Osteoblast (primary cell): ENCODE measurements around the gene HK3. TPM values are rescaled to one million over a fixed set of nuclear protein-coding genes. Genes with fewer than 3 reads are reported as not detected.

Source experiments
- DNase-seq: peaks from one replicate; pipeline ENCODE4 v3.0.0; 2011; ENCODE audit warnings: low spot score, mixed read lengths; ENCODE audit not compliant: insufficient read length; ENCODE audit errors: missing footprints
- H2AFZ ChIP-seq: 2 replicates; pipeline ENCODE4 v1.6.0; 2011; ENCODE audit warnings: mild to moderate bottlenecking, low read length
- H3K27ac ChIP-seq: 2 replicates; pipeline ENCODE4 v1.5.1; 2011; ENCODE audit warnings: mild to moderate bottlenecking, low read depth, low read length, moderate library complexity
- H3K27me3 ChIP-seq: 2 replicates; pipeline ENCODE4 v1.6.0; 2012; ENCODE audit warnings: mild to moderate bottlenecking, control low read depth, inconsistent platforms, low read length, moderate library complexity; ENCODE audit not compliant: insufficient read depth
- H3K36me3 ChIP-seq: 2 replicates; pipeline ENCODE4 v1.5.1; 2011; ENCODE audit warnings: mild to moderate bottlenecking, low read length, control low read depth, moderate library complexity; ENCODE audit not compliant: insufficient read depth
- H3K4me1 ChIP-seq: 2 replicates; pipeline ENCODE4 v1.5.1; 2011; ENCODE audit warnings: mild to moderate bottlenecking, low read length, control low read depth, moderate library complexity; ENCODE audit not compliant: insufficient read depth
- H3K4me2 ChIP-seq: 2 replicates; pipeline ENCODE4 v1.6.0; 2011; ENCODE audit warnings: mild to moderate bottlenecking, low read length; ENCODE audit not compliant: insufficient read depth
- H3K4me3 ChIP-seq: fragments of 200-600 bp; sonication (generic); 3 replicates; pipeline ENCODE4 v1.5.1; 2012; ENCODE audit warnings: mild to moderate bottlenecking, low read length, inconsistent platforms; ENCODE audit not compliant: insufficient read depth
- H3K79me2 ChIP-seq: 2 replicates; pipeline ENCODE4 v1.6.0; 2012; ENCODE audit warnings: mild to moderate bottlenecking, low read length, control low read depth, inconsistent platforms; ENCODE audit not compliant: insufficient read depth
- H3K9me3 ChIP-seq: 2 replicates; pipeline ENCODE4 v1.5.1; 2011; ENCODE audit warnings: low read depth, low read length, control low read depth
- H4K20me1 ChIP-seq: 2 replicates; pipeline ENCODE4 v1.6.0; 2012; ENCODE audit warnings: mild to moderate bottlenecking, low read length, control low read depth; ENCODE audit not compliant: insufficient read depth
- total RNA-seq: library from RNA; depleted of rRNA; stranded (reverse); fragments of >200 nt; gene quantifications from 2 replicates; pipeline ENCODE4 v1.2.3, GENCODE V29; 2012
- TF ChIP-seq, protein P1 (sequence below): IDR thresholded peaks from 2 replicates; pipeline ENCODE4 v1.5.1; 2011; ENCODE audit warnings: mild to moderate bottlenecking, low read depth, low read length, moderate library complexity; ENCODE audit errors: extremely low read depth

HK3 gene
- total RNA-seq, 1 donor: 1.8 TPM

DNA sequence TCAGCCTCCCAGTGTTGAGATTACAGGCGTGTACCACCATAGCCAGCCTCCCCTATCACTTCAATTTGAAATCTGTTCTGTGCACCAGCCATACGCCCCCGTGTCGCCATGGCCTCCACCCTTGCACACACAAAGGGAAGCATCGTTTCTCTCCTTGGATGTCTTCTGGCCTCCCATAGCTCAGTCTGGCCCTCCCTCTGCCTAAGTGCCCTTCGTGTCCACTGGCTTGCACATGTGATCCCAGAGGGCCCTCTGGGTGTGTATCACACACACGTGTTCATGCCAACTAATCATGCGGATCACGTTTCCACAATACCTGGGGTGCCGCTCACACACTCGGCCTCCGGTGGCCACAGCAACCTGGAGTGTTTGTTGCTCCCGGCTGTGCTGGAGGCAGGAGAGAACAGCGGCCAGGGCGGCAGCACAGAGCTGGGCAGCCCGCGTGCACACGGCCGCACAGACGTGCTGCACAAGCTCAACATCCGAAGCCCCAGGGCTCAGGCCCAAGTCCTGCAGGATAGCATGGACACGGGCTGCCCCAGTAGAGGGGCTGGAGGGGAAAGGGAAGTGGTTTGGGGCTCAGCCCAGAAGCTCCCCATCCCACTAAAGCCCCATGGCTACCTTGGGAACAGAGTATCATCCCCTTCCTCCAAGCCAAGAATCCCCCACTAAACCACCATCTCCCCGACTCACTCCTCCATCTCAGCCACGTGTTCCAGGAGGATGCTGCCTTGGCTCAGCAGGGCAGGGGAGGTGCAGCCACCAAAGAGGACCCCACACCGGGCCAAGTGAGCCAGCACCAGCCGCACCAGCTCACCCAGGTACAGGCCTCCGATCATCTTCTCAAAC is 10.9 kb downstream of the HK3 start:
- no peaks in the 10 kb centered on the region for H3K36me3 ChIP-seq
- H3K4me2 ChIP-seq: no peak overlapping the region
- H3K27ac ChIP-seq: no peak overlapping the region
- H2AFZ ChIP-seq: no peak overlapping the region
- H4K20me1 ChIP-seq: no peaks in the 10 kb centered on the region
- no peaks in the 10 kb centered on the region for H3K9me3 ChIP-seq
- DNase-seq: peak; percentile 45
- H3K79me2 ChIP-seq: no peaks in the 10 kb centered on the region
- H3K4me3 ChIP-seq: no peak overlapping the region
- peaks cover 5% of the 10 kb centered on the region for H3K27me3 ChIP-seq
- H3K4me1 ChIP-seq: no peaks in the 10 kb centered on the region
- TF ChIP-seq, protein P1, sequence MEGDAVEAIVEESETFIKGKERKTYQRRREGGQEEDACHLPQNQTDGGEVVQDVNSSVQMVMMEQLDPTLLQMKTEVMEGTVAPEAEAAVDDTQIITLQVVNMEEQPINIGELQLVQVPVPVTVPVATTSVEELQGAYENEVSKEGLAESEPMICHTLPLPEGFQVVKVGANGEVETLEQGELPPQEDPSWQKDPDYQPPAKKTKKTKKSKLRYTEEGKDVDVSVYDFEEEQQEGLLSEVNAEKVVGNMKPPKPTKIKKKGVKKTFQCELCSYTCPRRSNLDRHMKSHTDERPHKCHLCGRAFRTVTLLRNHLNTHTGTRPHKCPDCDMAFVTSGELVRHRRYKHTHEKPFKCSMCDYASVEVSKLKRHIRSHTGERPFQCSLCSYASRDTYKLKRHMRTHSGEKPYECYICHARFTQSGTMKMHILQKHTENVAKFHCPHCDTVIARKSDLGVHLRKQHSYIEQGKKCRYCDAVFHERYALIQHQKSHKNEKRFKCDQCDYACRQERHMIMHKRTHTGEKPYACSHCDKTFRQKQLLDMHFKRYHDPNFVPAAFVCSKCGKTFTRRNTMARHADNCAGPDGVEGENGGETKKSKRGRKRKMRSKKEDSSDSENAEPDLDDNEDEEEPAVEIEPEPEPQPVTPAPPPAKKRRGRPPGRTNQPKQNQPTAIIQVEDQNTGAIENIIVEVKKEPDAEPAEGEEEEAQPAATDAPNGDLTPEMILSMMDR: no peak

DNA sequence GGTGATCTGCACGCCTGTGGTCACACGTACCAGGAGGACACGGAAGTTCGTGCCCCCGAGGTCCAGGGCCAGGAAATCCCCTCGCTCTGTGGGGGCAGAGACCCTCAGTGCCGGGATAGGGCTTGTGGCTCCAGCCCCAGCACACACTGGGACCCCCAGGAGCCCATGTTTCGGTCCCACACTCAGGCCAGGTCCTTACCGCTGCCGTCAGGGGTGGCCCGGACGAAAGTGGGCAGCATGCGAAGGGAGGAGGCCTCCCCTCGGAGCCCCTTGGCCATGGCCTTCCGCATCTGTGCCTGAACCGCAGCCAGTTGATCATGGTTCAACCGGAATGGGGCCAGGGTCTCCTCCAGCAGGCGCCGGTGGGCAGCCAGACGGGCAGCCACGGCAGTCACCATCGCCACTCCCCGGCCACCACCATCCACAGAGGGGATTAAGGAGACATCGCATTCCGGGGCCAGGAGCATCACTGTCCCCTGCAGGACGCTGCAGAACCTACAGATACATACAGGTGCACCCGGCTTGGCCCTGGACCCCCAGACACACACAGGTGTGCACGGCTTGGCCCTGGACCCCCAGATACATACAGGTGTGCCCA is 11.8 kb downstream of the HK3 start:
- H3K4me1 ChIP-seq: no peaks in the 10 kb centered on the region
- H3K4me2 ChIP-seq: no peak overlapping the region
- no peaks in the 10 kb centered on the region for H4K20me1 ChIP-seq
- H3K27ac ChIP-seq: no peak overlapping the region
- no peak overlapping the region for H3K4me3 ChIP-seq
- no peaks in the 10 kb centered on the region for H3K79me2 ChIP-seq
- H3K27me3 ChIP-seq: peaks cover 5% of the 10 kb centered on the region
- TF ChIP-seq, protein P1: no peak
- H3K36me3 ChIP-seq: no peaks in the 10 kb centered on the region
- no peaks in the 10 kb centered on the region for H3K9me3 ChIP-seq
- DNase-seq: peak; percentile 58
- H2AFZ ChIP-seq: no peak overlapping the region

DNA sequence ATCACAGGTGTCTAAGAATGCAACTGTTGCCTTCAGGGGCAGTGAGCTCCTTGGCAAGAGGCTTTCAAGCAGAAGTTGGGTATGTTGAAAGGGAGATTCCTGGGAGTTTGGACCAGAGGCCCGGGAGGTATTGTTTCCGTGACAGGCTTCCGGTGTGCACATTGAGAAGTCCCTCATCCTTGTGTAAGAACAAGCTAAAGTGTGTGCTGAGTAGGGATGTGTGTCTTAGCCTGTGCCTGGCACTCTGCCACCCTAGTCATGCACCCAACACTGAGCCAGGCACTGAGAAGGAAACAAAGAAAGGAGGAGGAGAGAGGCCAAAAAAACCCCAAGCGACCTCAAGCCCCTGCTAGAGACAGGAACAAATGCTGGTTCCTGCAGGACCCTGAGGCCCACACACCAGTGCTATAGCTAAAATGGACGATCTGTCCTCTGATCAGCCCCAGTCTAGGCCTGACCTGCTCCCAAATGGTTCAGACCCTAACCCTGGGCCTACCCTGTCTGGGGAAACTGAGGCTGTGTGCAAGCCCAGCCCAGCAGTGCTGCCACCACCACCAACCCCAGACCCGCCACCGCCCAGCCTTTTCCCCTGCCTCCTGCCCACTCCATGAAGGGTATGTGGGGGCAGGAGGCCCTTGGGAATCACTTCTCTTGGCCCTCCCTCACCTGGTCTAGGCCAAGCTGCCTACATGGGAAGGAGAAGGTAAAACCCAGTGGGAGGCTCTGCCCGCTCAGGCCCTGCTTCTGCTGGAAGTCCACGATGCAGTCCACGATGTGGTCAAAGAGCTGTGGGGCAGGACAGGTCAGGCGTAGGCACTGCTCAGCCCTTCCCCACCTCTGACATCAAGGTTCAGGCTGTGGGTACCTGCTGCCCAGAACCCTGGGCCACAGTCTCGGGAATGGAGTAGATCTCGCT is 12.6 kb downstream of the HK3 start:
- H3K4me2 ChIP-seq: no peak overlapping the region
- H3K9me3 ChIP-seq: no peaks in the 10 kb centered on the region
- H3K4me3 ChIP-seq: no peak overlapping the region
- H3K27me3 ChIP-seq: no peaks in the 10 kb centered on the region
- peak; percentile 71 for DNase-seq
- H3K27ac ChIP-seq: no peak overlapping the region
- no peaks in the 10 kb centered on the region for H4K20me1 ChIP-seq
- H3K79me2 ChIP-seq: no peaks in the 10 kb centered on the region
- H3K36me3 ChIP-seq: no peaks in the 10 kb centered on the region
- TF ChIP-seq, protein P1: no peak
- H2AFZ ChIP-seq: no peak overlapping the region
- no peaks in the 10 kb centered on the region for H3K4me1 ChIP-seq
